Osteoblast (primary cell): Measurements from ENCODE around the gene RNF225. TPM values are rescaled to one million over a fixed set of nuclear protein-coding genes. Genes with fewer than 3 reads are reported as not detected.
A peak's percentile ranks its signal among the peaks of the same experiment; 100 is the strongest.
"Not testable (repeated sequence)": the region's sequence is repeated elsewhere in the genome, so short reads cannot be mapped to it uniquely, and the experiment has no call there.

Experiments used
- DNase-seq: peaks from one replicate; pipeline ENCODE4 v3.0.0; 2011; ENCODE audit warnings: low spot score, mixed read lengths; ENCODE audit not compliant: insufficient read length; ENCODE audit errors: missing footprints
- H2AFZ ChIP-seq: 2 replicates; pipeline ENCODE4 v1.6.0; 2011; ENCODE audit warnings: mild to moderate bottlenecking, low read length
- H3K27ac ChIP-seq: 2 replicates; pipeline ENCODE4 v1.5.1; 2011; ENCODE audit warnings: mild to moderate bottlenecking, low read depth, low read length, moderate library complexity
- H3K27me3 ChIP-seq: 2 replicates; pipeline ENCODE4 v1.6.0; 2012; ENCODE audit warnings: mild to moderate bottlenecking, control low read depth, inconsistent platforms, low read length, moderate library complexity; ENCODE audit not compliant: insufficient read depth
- H3K36me3 ChIP-seq: 2 replicates; pipeline ENCODE4 v1.5.1; 2011; ENCODE audit warnings: mild to moderate bottlenecking, low read length, control low read depth, moderate library complexity; ENCODE audit not compliant: insufficient read depth
- H3K4me1 ChIP-seq: 2 replicates; pipeline ENCODE4 v1.5.1; 2011; ENCODE audit warnings: mild to moderate bottlenecking, low read length, control low read depth, moderate library complexity; ENCODE audit not compliant: insufficient read depth
- H3K4me2 ChIP-seq: 2 replicates; pipeline ENCODE4 v1.6.0; 2011; ENCODE audit warnings: mild to moderate bottlenecking, low read length; ENCODE audit not compliant: insufficient read depth
- H3K4me3 ChIP-seq: fragments of 200-600 bp; sonication (generic); 3 replicates; pipeline ENCODE4 v1.5.1; 2012; ENCODE audit warnings: mild to moderate bottlenecking, low read length, inconsistent platforms; ENCODE audit not compliant: insufficient read depth
- H3K79me2 ChIP-seq: 2 replicates; pipeline ENCODE4 v1.6.0; 2012; ENCODE audit warnings: mild to moderate bottlenecking, low read length, control low read depth, inconsistent platforms; ENCODE audit not compliant: insufficient read depth
- H3K9me3 ChIP-seq: 2 replicates; pipeline ENCODE4 v1.5.1; 2011; ENCODE audit warnings: low read depth, low read length, control low read depth
- H4K20me1 ChIP-seq: 2 replicates; pipeline ENCODE4 v1.6.0; 2012; ENCODE audit warnings: mild to moderate bottlenecking, low read length, control low read depth; ENCODE audit not compliant: insufficient read depth
- CTCF ChIP-seq: IDR thresholded peaks from 2 replicates; pipeline ENCODE4 v1.5.1; 2011; ENCODE audit warnings: mild to moderate bottlenecking, low read depth, low read length, moderate library complexity; ENCODE audit errors: extremely low read depth
- total RNA-seq: library from RNA; depleted of rRNA; stranded (reverse); fragments of >200 nt; gene quantifications from 2 replicates; pipeline ENCODE4 v1.2.3, GENCODE V29; 2012

RNF225 gene
- total RNA-seq, 1 donor: not detected

- H2AFZ ChIP-seq: no peak overlapping the region
- no peak overlapping the region for H3K27ac ChIP-seq
- peak; percentile 66 for DNase-seq
- H4K20me1 ChIP-seq: no peaks in the 10 kb centered on the region
- peak; percentile 27 for TF ChIP-seq CTCF
- H3K27me3 ChIP-seq: no peaks in the 10 kb centered on the region
- H3K79me2 ChIP-seq: no peaks in the 10 kb centered on the region
- no peaks in the 10 kb centered on the region for H3K4me1 ChIP-seq
- H3K4me3 ChIP-seq: no peak overlapping the region
- no peak overlapping the region for H3K4me2 ChIP-seq
- no peaks in the 10 kb centered on the region for H3K36me3 ChIP-seq
- H3K9me3 ChIP-seq: no peaks in the 10 kb centered on the region
Observed at GRCh38 chr19:58372311-58373133, 22.9 kb upstream of the RNF225 start.

- no peak for TF ChIP-seq CTCF
- no peaks in the 10 kb centered on the region for H4K20me1 ChIP-seq
- no peak overlapping the region for H2AFZ ChIP-seq
- H3K4me3 ChIP-seq: no peak overlapping the region
- H3K4me2 ChIP-seq: no peak overlapping the region
- H3K36me3 ChIP-seq: no peaks in the 10 kb centered on the region
- no peaks in the 10 kb centered on the region for H3K27me3 ChIP-seq
- no peaks in the 10 kb centered on the region for H3K4me1 ChIP-seq
- H3K27ac ChIP-seq: no peak overlapping the region
- DNase-seq: peak; percentile 59
- H3K79me2 ChIP-seq: peaks cover 4% of the 10 kb centered on the region
- H3K9me3 ChIP-seq: no peaks in the 10 kb centered on the region
Observed at GRCh38 chr19:58374200-58374599, 21.3 kb upstream of the RNF225 start.

- not testable (repeated sequence) for DNase-seq, H3K27ac ChIP-seq, H3K9me3 ChIP-seq, H3K27me3 ChIP-seq, H3K4me2 ChIP-seq, H3K36me3 ChIP-seq, H2AFZ ChIP-seq, H3K4me3 ChIP-seq, H3K4me1 ChIP-seq, H4K20me1 ChIP-seq
- peaks cover 13% of the 10 kb centered on the region for H3K79me2 ChIP-seq
Observed at GRCh38 chr19:58376724-58377123, 18.7 kb upstream of the RNF225 start.

- no peaks in the 10 kb centered on the region for H3K36me3 ChIP-seq
- H3K27me3 ChIP-seq: no peaks in the 10 kb centered on the region
- peak overlapping the region; percentile 85 for H3K4me2 ChIP-seq
- no peak overlapping the region for H2AFZ ChIP-seq
- peak; percentile 11 for DNase-seq
- TF ChIP-seq CTCF: no peak
- no peak overlapping the region for H3K4me3 ChIP-seq
- peaks cover 19% of the 10 kb centered on the region for H3K79me2 ChIP-seq
- H3K4me1 ChIP-seq: peaks cover 15% of the 10 kb centered on the region
- no peaks in the 10 kb centered on the region for H3K9me3 ChIP-seq
- no peak overlapping the region for H3K27ac ChIP-seq
- no peaks in the 10 kb centered on the region for H4K20me1 ChIP-seq
Observed at GRCh38 chr19:58379246-58379645, 16.2 kb upstream of the RNF225 start.
